Trophoblast cell (in vitro differentiated cells and primary cell): ENCODE results near the gene VPS13D.

Experiments used
- DNase-seq, 2 donors: peaks; one replicate each; pipeline ENCODE4 v3.0.0-alpha.2; 2016
- H2AFZ ChIP-seq: 2 replicates; pipeline ENCODE4 v1.6.1; 2013; ENCODE audit warnings: low read length, moderate library complexity, mild to moderate bottlenecking; ENCODE audit not compliant: insufficient read depth, poor library complexity
- H2AK5ac ChIP-seq: 2 replicates; pipeline ENCODE4 v1.6.1; 2013; ENCODE audit warnings: mild to moderate bottlenecking, low read length
- H2BK120ac ChIP-seq: 2 replicates; pipeline ENCODE4 v1.6.1; 2013; ENCODE audit warnings: low read length, mild to moderate bottlenecking, moderate library complexity; ENCODE audit not compliant: insufficient read depth, poor library complexity
- H2BK12ac ChIP-seq: 2 replicates; pipeline ENCODE4 v1.6.1; 2013; ENCODE audit warnings: mild to moderate bottlenecking, low read length, moderate library complexity
- H2BK5ac ChIP-seq: 2 replicates; pipeline ENCODE4 v1.6.1; 2013; ENCODE audit warnings: low read length, low read depth, moderate library complexity, mild to moderate bottlenecking; ENCODE audit not compliant: poor library complexity
- H3K14ac ChIP-seq: 2 replicates; pipeline ENCODE4 v1.6.1; 2013; ENCODE audit warnings: mild to moderate bottlenecking, low read length
- H3K18ac ChIP-seq: 2 replicates; pipeline ENCODE4 v1.6.1; 2013; ENCODE audit warnings: mild to moderate bottlenecking, low read length
- H3K23ac ChIP-seq: 2 replicates; pipeline ENCODE4 v1.6.1; 2013; ENCODE audit warnings: low read length
- H3K27ac ChIP-seq: 2 replicates; pipeline ENCODE4 v1.5.1; 2013; ENCODE audit warnings: low read depth, mild to moderate bottlenecking, inconsistent platforms, low read length, moderate library complexity
- H3K27me3 ChIP-seq: 2 replicates; pipeline ENCODE4 v1.6.1; 2013; ENCODE audit warnings: inconsistent platforms, mild to moderate bottlenecking, low read length, moderate library complexity; ENCODE audit not compliant: insufficient read depth
- H3K36me3 ChIP-seq, 2 experiments: 1 replicate in 1 of 2; 2 replicates in 1 of 2; pipeline ENCODE4 v1.6.1; 2013; ENCODE audit warnings: low read length in 2 of 2, mild to moderate bottlenecking in 2 of 2, moderate library complexity in 1 of 2; ENCODE audit not compliant: insufficient read depth in 2 of 2, control insufficient read depth in 1 of 2
- H3K4ac ChIP-seq: 2 replicates; pipeline ENCODE4 v1.6.1; 2013; ENCODE audit warnings: low read depth, mild to moderate bottlenecking, low read length, moderate library complexity
- H3K4me1 ChIP-seq, 2 experiments: 1 replicate in 1 of 2; 2 replicates in 1 of 2; pipeline ENCODE4 v1.6.1; 2013; ENCODE audit warnings: low read length in 2 of 2, mild to moderate bottlenecking in 2 of 2, moderate library complexity in 1 of 2; ENCODE audit not compliant: insufficient read depth in 2 of 2, control insufficient read depth in 1 of 2
- H3K4me2 ChIP-seq: 2 replicates; pipeline ENCODE4 v1.6.1; 2013; ENCODE audit warnings: inconsistent platforms, mild to moderate bottlenecking, low read length, moderate library complexity
- H3K4me3 ChIP-seq: 2 replicates; pipeline ENCODE4 v1.5.1; 2013; ENCODE audit warnings: mild to moderate bottlenecking, low read depth, low read length, inconsistent platforms
- H3K79me1 ChIP-seq: one replicate; pipeline ENCODE4 v1.6.1; 2013; ENCODE audit warnings: low read length
- H3K79me2 ChIP-seq: 2 replicates; pipeline ENCODE4 v1.6.1; 2013; ENCODE audit warnings: low read length, mild to moderate bottlenecking; ENCODE audit not compliant: control insufficient read depth, insufficient read depth, poor library complexity
- H3K9ac ChIP-seq: 2 replicates; pipeline ENCODE4 v1.6.1; 2013; ENCODE audit warnings: mild to moderate bottlenecking, low read length
- H3K9me3 ChIP-seq: 2 replicates; pipeline ENCODE4 v1.6.1; 2013; ENCODE audit warnings: low read depth, mild to moderate bottlenecking, control low read depth, inconsistent platforms, low read length; ENCODE audit not compliant: insufficient read depth
- H4K12ac ChIP-seq: 2 replicates; pipeline ENCODE4 v1.6.1; 2013; ENCODE audit warnings: low read depth, mild to moderate bottlenecking, low read length, moderate library complexity
- H4K8ac ChIP-seq: 2 replicates; pipeline ENCODE4 v1.6.1; 2013; ENCODE audit warnings: low read depth, mild to moderate bottlenecking, low read length, moderate library complexity
- H4K91ac ChIP-seq: one replicate; pipeline ENCODE4 v1.6.1; 2013; ENCODE audit warnings: low read depth, mild to moderate bottlenecking, low read length, moderate library complexity
- WGBS: extraction: QIAGEN DNeasy Blood & Tissue Kit; methylation state at CpG from one replicate; pipeline ENCODE4 v1.1.7; 2013; ENCODE audit warnings: missing lambda C conversion rate; ENCODE audit not compliant: insufficient read length, insufficient coverage; ENCODE audit errors: extremely low coverage; 5-methylcytosine and 5-hydroxymethylcytosine counted together

The VPS13D gene

DNA sequence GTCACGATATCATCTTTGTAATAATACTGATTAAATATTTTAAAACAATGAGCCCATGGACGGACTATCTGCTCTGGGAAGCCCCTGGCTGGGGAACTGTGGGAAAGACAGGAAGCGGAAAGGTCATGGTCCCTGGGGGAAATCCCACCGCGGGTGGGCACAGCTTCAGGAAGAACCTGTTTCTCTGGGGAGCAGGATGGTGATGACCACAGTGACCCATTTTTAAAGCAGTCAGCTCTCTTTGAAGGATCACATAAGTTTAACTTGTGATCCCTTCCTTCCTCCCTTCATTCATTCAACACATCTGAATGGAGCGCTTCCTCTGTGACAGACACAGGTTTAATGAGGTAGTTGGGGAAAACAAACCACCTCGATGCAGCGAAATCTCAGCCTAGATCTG, 315.2 kb downstream of the VPS13D start:
- no peak overlapping the region for H2AK5ac ChIP-seq
- H2BK120ac ChIP-seq, result no peak overlapping the region
- no peak for DNase-seq
- H3K4me2 ChIP-seq, result no peak overlapping the region
- no peak overlapping the region for H2BK12ac ChIP-seq
- no peaks in the 10 kb centered on the region for H3K36me3 ChIP-seq
- no peak overlapping the region for H3K18ac ChIP-seq
- no peak overlapping the region for H3K9ac ChIP-seq
- H3K9me3 ChIP-seq, result no peaks in the 10 kb centered on the region
- H2BK5ac ChIP-seq, result no peak overlapping the region
- no peak overlapping the region for H4K12ac ChIP-seq
- H3K23ac ChIP-seq, result no peak overlapping the region
- H4K8ac ChIP-seq, result no peak overlapping the region
- no peaks in the 10 kb centered on the region for H3K79me2 ChIP-seq
- no peaks in the 10 kb centered on the region for H3K27me3 ChIP-seq
- peaks cover 8 to 12% of the 10 kb centered on the region in 2 experiments for H3K4me1 ChIP-seq
- peaks cover 3% of the 10 kb centered on the region for H3K79me1 ChIP-seq
- no CpG with 5 or more reads among the region's 8 CpGs for WGBS
- no peak overlapping the region for H3K27ac ChIP-seq
- no peak overlapping the region for H3K14ac ChIP-seq
- H3K4ac ChIP-seq, result no peak overlapping the region
- H3K4me3 ChIP-seq, result no peak overlapping the region
- no peak overlapping the region for H4K91ac ChIP-seq
- H2AFZ ChIP-seq, result no peak overlapping the region

- no peak overlapping the region for H3K4ac ChIP-seq
Observed at GRCh38 chr1:12546771-12547585, 317.1 kb downstream of the VPS13D start.

GRCh38 chr1:12547586-12548225, 317.9 kb downstream of the VPS13D start:
- Histone ChIP-seq H4K8ac (no peak overlapping the region), H3K4me2 (no peak overlapping the region), H3K79me1 (peaks cover 3% of the 10 kb centered on the region), H3K9me3 (no peaks in the 10 kb centered on the region), H3K27me3 (no peaks in the 10 kb centered on the region), H2BK120ac (no peak overlapping the region), H3K9ac (no peak overlapping the region), H3K18ac (no peak overlapping the region), H2AK5ac (no peak overlapping the region), H3K14ac (no peak overlapping the region), H3K23ac (no peak overlapping the region), H4K12ac (no peak overlapping the region), H2BK12ac (no peak overlapping the region), H3K27ac (no peak overlapping the region), H2AFZ (no peak overlapping the region), H2BK5ac (no peak overlapping the region), H4K91ac (no peak overlapping the region), H3K4ac (no peak overlapping the region), H3K79me2 (no peaks in the 10 kb centered on the region), H3K4me1 (peaks cover 3 to 5% of the 10 kb centered on the region in 2 experiments), H3K4me3 (no peak overlapping the region), H3K36me3 (no peaks in the 10 kb centered on the region)
- DNase-seq, result no peak
- WGBS, result no CpG with 5 or more reads among the region's 20 CpGs

More at GRCh38 chr1:12546771-12547585, 317.1 kb downstream of the VPS13D start:
- Histone ChIP-seq H3K23ac (no peak overlapping the region), H3K9ac (no peak overlapping the region), H3K79me1 (peaks cover 3% of the 10 kb centered on the region), H2AFZ (no peak overlapping the region), H2BK120ac (no peak overlapping the region), H2BK12ac (no peak overlapping the region), H4K8ac (no peak overlapping the region), H3K27ac (no peak overlapping the region), H2BK5ac (no peak overlapping the region), H3K79me2 (no peaks in the 10 kb centered on the region), H4K91ac (no peak overlapping the region), H3K36me3 (no peaks in the 10 kb centered on the region), H3K4me2 (no peak overlapping the region), H2AK5ac (no peak overlapping the region), H3K18ac (no peak overlapping the region), H3K14ac (no peak overlapping the region), H3K9me3 (no peaks in the 10 kb centered on the region), H4K12ac (no peak overlapping the region), H3K4me3 (no peak overlapping the region), H3K4me1 (peaks cover 3 to 5% of the 10 kb centered on the region in 2 experiments), H3K27me3 (no peaks in the 10 kb centered on the region)
- no CpG with 5 or more reads among the region's 17 CpGs for WGBS
- no peak for DNase-seq

DNA sequence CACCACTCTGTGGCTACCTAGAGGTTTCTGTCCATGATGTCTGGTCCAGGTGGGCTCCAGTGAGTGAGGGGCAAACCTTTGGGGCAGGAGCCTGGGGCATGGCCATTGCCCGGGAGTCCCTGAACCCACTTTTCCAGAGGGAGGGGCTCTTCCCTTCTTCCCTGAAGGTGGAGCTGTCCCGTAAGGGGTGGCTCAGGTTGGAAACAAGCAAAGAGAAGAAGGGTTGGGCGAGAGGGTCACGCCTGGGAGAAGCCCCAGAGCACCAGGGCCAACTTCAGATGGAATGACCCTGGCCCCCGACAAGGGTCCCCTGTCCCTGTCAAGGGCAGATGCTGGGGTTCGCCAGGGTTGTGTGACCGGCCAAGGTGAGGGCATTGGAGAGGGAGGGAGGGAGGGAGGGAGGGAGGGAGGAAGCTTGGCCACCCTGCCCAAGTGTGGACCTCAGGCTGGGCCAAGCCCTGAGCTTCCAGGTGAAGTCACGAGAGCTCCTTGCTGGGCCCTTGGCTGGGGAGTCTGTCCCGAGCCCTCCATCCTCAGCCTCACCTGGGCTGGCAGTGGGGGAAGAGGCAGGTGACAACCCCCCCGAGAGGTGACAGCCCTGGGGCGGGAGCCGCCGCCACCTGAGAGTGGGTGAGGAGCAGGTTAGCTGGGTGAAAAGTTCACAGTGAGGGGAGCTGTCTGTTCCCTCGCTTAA, 318.6 kb downstream of the VPS13D start:
- no peak for DNase-seq
- peaks cover 3% of the 10 kb centered on the region for H3K79me1 ChIP-seq

More for the DNA sequence above, 318.6 kb downstream of the VPS13D start:
- Histone ChIP-seq H3K4me2 (no peak overlapping the region), H3K4ac (no peak overlapping the region), H4K8ac (no peak overlapping the region), H2AK5ac (no peak overlapping the region), H3K9ac (no peak overlapping the region), H3K27me3 (no peaks in the 10 kb centered on the region), H3K79me2 (no peaks in the 10 kb centered on the region), H3K14ac (no peak overlapping the region), H3K27ac (no peak overlapping the region), H3K9me3 (no peaks in the 10 kb centered on the region), H4K91ac (no peak overlapping the region), H2BK5ac (no peak overlapping the region), H3K23ac (no peak overlapping the region), H2BK12ac (no peak overlapping the region), H3K4me3 (no peak overlapping the region), H3K18ac (no peak overlapping the region), H2AFZ (no peak overlapping the region), H3K36me3 (no peaks in the 10 kb centered on the region), H3K4me1 (peaks cover 10 to 11% of the 10 kb centered on the region in 2 experiments), H4K12ac (no peak overlapping the region), H2BK120ac (no peak overlapping the region)
- WGBS, result no CpG with 5 or more reads among the region's 14 CpGs
